Transverse colon (tissue), 4 donors: ENCODE measurements around the gene SLC51B. TPM values are rescaled to one million over a fixed set of nuclear protein-coding genes. Genes with fewer than 3 reads are reported as not detected.

ENCODE experiments used
- DNase-seq: peaks from one replicate; pipeline ENCODE4 v3.0.0-alpha.2; 2019
- H3K27ac ChIP-seq, 4 donors: fragments of 200-600 bp; sonication (generic); 2 replicates each; pipeline ENCODE4 v1.5.1; 2016 to 2018; ENCODE audit warnings: inconsistent platforms in 4 of 4
- H3K27me3 ChIP-seq: fragments of 200-600 bp; sonication (generic); 2 replicates; pipeline ENCODE4 v1.5.1; 2017; ENCODE audit warnings: inconsistent platforms
- H3K36me3 ChIP-seq, 4 donors: fragments of 200-600 bp; sonication (generic); 2 replicates each; pipeline ENCODE4 v1.5.1; 2017 to 2019; ENCODE audit warnings: inconsistent platforms in 4 of 4
- H3K4me1 ChIP-seq, 4 donors: fragments of 200-600 bp; sonication (generic); 2 replicates each; pipeline ENCODE4 v1.5.1; 2017 to 2020; ENCODE audit warnings: inconsistent platforms in 4 of 4
- H3K4me3 ChIP-seq, 4 donors: fragments of 200-600 bp; sonication (generic); 1 replicate in 1 of 4; 2 replicates in 3 of 4; pipeline versions ENCODE4 v1.5.1 to v1.6.1; 2017 to 2019; ENCODE audit warnings: inconsistent platforms in 4 of 4
- H3K9me3 ChIP-seq, 2 donors: fragments of 200-600 bp; sonication (generic); 2 replicates each; pipeline ENCODE4 v1.5.1; 2017 to 2019; ENCODE audit warnings: inconsistent platforms in 2 of 2
- CTCF ChIP-seq, 5 experiments: fragments of 200-600 bp in 3 of 5; fragments of 450-650 bp in 2 of 5; sonication (generic) in 3 of 5; IDR thresholded peaks; 1 replicate in 2 of 5; 2 replicates in 3 of 5; pipeline ENCODE4 v1.5.1; 2016 to 2017; ENCODE audit warnings: antibody characterized with exemption in 5 of 5, inconsistent platforms in 3 of 5, mild to moderate bottlenecking in 2 of 5, moderate library complexity in 1 of 5
- EP300 ChIP-seq: sonication (generic); formaldehyde crosslinking; IDR thresholded peaks from one replicate; pipeline ENCODE4 v1.6.1; 2017; ENCODE audit warnings: antibody characterized with exemption, low read depth
- POLR2A ChIP-seq: fragments of 450-650 bp; IDR thresholded peaks from one replicate; pipeline ENCODE4 v1.6.1; 2016; ENCODE audit warnings: antibody characterized with exemption, mild to moderate bottlenecking, moderate library complexity
- POLR2AphosphoS5 ChIP-seq, 3 donors: sonication (generic); formaldehyde crosslinking; IDR thresholded peaks; one replicate each; pipeline ENCODE4 v1.6.1; 2016; ENCODE audit warnings: antibody characterized with exemption in 3 of 3
- WGBS, 2 donors: methylation state at CpG; one replicate each; pipeline ENCODE4 v1.1.5; 2018; ENCODE audit warnings: low coverage in 1 of 2; 5-methylcytosine and 5-hydroxymethylcytosine counted together
- in situ Hi-C, 4 donors: fragments of 200-750 bp; cut with MboI; loops; one replicate each; pipeline versions ENCODE4 v1.15.0 to v1.15.1; 2017; ENCODE audit warnings: low sequenced_read_pairs in 3 of 4, low pct_ligation_motif_present in 1 of 4, low pct_unique_long_range_greater_than_20kb in 1 of 4
- intact Hi-C: fragments of 100-400 bp; cut with DNase I; formaldehyde crosslinking; loops from one replicate; pipeline ENCODE4 v1.15.1; 2023; ENCODE audit warnings: low total_unique reads
- total RNA-seq, 4 donors: library from RNA; depleted of rRNA; stranded (reverse); fragments of >200 nt; gene quantifications; one replicate each; pipeline ENCODE4 v1.1.0, GENCODE V29; 2016

SLC51B gene
- total RNA-seq, 4 donors from 2014 or later: 3.4 to 150 (median 121) TPM

- peak overlapping the region in 1 of 4 donors; percentile 61 for H3K27ac ChIP-seq
These were observed 13.5 kb downstream of the SLC51B start for GRCh38 chr15:65058394-65059368.

GRCh38 chr15:65059369-65059750 is 14.2 kb downstream of the SLC51B start:
- Histone ChIP-seq H3K27ac (peak overlapping the region in 3 of 4 donors; percentile 11 to 86 (median 61)), H3K27me3 (no peaks in the 10 kb centered on the region), H3K4me3 (no peak overlapping the region), H3K4me1 (peaks cover 7 to 44% (median 12%) of the 10 kb centered on the region in 4 donors), H3K9me3 (no peaks in the 10 kb centered on the region), H3K36me3 (no peaks in the 10 kb centered on the region)
- 72% methylated on average over 3 of the region's 3 CpGs; no CpG with 5 or more reads in 1 of the 2 donors for WGBS, 2 donors
- intact Hi-C loops (no loop called here), in situ Hi-C loops (no loop called here)
- TF ChIP-seq EP300 (no peak), CTCF (IDR thresholded peaks at IDR 0.05) (no peak), POLR2AphosphoS5 (IDR thresholded peaks at IDR 0.05) (no peak), POLR2A (no peak)
- no peak for DNase-seq

More at GRCh38 chr15:65058394-65059368, 13.5 kb downstream of the SLC51B start:
- Histone ChIP-seq H3K4me1 (peaks cover 7 to 49% (median 13%) of the 10 kb centered on the region in 4 donors), H3K27me3 (no peaks in the 10 kb centered on the region), H3K4me3 (no peak overlapping the region), H3K36me3 (no peaks in the 10 kb centered on the region), H3K9me3 (no peaks in the 10 kb centered on the region)
- TF ChIP-seq CTCF (IDR thresholded peaks at IDR 0.05) (no peak), POLR2A (no peak), POLR2AphosphoS5 (IDR thresholded peaks at IDR 0.05) (no peak), EP300 (no peak)
- WGBS, 2 donors: 90% methylated on average over 16 of the region's 16 CpGs; no CpG with 5 or more reads in 1 of the 2 donors
- intact Hi-C loops (no loop called here), in situ Hi-C loops (no loop called here)
- DNase-seq: no peak

- in situ Hi-C loops: no loop called here
These were observed 14.9 kb downstream of the SLC51B start for GRCh38 chr15:65059931-65060596.

More at GRCh38 chr15:65059931-65060596, 14.9 kb downstream of the SLC51B start:
- no peak overlapping the region for H3K4me3 ChIP-seq
- peaks cover under 1 to 36% (median 5%) of the 10 kb centered on the region in 4 donors for H3K4me1 ChIP-seq
- H3K27ac ChIP-seq: peak overlapping the region in 3 of 4 donors; percentile 11 to 86 (median 61)
- no peaks in the 10 kb centered on the region for H3K9me3 ChIP-seq
- DNase-seq: no peak
- no peaks in the 10 kb centered on the region for H3K36me3 ChIP-seq
- TF ChIP-seq CTCF (IDR thresholded peaks at IDR 0.05): no peak
- no peak for TF ChIP-seq POLR2A
- TF ChIP-seq EP300: no peak
- 75 to 83% methylated on average over 1 to 4 of the region's 4 CpGs for WGBS, 2 donors
- no peaks in the 10 kb centered on the region for H3K27me3 ChIP-seq
- intact Hi-C loops: no loop called here
